Fibroblast of skin of abdomen (primary cell): ENCODE results near the gene GPR39.

ENCODE experiments used
- DNase-seq: peaks from one replicate; pipeline ENCODE4 v3.0.0-alpha.2; 2013

The GPR39 gene

DNA sequence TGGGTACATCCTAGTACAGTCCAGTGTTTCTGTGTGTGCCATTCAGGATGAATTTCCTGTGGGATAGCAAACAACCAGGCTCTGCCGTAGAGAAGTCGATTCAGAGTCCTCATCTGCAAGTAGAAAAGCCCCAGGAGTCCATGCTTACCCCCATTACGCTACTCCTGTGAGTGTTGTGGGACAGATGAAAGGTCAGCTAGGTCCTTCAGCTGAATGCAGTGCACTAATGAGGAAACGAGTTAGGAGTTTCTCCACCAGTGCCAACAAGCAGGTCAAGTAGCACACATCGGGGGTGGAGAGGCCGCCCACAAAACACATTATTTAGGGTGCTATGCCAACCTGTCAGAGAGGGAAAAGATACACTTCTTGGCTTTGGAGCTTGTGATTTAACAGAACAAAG is 2.5 kb upstream of the GPR39 start:
- no peak for DNase-seq

DNA sequence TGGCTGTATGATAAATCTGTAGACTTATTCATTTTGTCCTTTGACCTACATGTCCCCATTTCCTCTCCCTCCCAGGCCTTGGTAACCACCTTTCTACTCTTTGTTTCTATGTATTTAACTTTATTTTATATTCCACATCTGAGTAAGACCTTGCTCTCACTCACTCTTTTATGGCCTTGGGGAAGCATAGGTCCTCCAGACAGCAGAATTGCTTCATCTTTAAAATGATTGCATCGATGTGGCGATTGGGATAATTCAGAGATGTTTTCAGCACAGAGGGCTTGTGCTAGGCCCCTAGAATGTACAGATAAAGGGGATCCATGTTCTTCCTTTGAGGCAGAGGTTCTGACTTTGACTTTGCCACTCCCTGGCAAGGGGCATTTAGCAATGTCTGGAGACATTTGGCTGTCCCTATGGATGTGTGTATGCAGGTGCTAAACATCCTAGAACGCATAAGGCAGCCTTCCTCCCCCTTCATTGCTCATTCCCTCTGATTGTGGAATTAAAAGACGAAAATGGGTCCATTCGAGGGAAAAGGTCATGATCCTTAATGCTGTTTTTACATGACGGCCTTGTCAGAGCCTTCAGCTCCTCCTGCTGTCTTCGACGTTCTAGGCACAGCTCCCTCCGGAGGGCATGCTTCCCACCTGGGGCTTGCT is 1.2 kb upstream of the GPR39 start:
- peak; percentile 46 for DNase-seq

DNA sequence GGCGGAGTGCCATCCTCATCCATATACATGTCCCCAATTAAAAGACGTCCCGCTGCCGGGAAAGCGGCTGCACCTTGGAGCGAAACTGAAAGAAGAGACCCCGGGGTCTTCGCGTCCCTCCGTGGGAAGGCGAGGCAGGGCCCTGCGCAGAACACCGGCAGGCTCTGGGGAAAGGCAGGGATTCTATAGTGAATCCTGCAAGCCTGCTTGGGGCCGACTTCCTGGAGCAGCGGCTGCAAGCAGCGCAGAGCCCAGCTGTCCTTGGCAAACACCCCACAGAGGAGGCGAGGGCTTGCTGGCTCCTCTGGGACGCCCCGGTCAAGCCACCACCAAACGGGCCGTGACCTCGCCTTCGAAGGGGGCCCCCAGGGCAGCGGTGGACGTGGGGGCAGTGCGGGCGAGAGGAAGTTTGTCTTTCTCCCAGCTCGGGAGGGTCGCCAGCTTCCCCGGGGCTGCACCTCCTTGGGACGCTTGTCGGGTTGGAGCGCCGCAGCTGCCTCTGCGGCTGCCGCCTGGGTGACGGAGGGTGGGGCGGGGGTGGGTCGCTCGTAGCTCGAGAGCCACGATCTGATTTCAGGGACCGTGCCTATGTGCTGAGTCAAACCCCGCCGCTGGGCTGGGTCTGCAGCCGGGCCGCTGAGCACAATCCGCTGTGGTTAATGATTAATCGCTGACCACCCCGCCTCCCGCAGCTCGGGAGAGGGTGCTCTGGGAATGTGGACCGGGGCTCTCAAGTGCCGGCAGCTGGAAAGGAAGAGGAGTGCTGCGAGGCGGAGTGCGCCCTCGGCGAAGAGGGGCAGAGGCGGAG is 486 bp upstream of the GPR39 start:
- peak; percentile 98 for DNase-seq

DNA sequence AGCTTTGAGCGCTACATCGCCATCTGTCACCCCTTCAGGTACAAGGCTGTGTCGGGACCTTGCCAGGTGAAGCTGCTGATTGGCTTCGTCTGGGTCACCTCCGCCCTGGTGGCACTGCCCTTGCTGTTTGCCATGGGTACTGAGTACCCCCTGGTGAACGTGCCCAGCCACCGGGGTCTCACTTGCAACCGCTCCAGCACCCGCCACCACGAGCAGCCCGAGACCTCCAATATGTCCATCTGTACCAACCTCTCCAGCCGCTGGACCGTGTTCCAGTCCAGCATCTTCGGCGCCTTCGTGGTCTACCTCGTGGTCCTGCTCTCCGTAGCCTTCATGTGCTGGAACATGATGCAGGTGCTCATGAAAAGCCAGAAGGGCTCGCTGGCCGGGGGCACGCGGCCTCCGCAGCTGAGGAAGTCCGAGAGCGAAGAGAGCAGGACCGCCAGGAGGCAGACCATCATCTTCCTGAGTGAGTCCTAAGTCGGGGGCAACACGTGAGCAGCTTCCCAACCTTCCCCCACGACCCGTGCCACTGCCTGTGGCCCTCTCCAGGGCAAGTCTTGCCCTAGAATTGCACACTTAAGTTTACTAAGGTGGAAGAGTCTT is 928 bp downstream of the GPR39 start:
- no peak for DNase-seq

DNA sequence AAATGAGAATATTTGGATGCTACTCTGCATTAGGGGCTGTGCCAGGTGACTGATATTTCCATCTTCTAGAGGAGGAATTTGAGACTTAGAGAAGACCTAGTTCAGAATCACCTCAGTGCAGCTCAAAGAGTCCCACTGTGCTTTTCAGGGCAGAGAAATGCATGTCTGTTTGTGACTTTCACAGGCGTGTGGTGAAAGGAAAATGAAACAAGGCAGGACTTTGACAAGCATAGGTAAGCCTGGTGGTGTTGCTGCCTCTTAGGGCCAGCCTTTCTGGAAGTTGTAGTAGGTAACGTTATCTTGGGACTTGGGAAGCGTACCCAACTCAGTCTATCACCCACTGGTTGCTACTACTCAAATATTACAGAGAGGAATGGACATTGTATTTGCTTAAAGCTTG is 2.6 kb downstream of the GPR39 start:
- no peak for DNase-seq

DNA sequence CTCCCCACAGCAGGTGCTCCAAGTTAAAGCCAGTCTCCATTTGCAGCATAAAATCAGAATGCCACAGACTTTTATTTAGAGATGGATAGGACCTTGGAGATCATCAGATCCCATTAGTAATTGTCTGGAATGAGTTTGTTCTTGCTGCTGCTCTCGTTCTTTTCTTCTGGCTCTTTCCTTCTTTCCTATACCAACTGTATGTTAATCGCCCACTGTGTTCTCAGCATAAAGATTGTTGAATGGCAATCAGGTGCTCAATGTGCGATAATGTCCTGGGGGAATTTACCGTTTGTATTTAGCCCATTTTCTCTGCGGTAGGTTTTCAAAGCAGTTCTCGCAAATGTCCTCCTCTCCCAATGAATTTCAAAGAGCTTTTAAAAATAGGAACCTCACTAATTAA is 3.3 kb downstream of the GPR39 start:
- no peak for DNase-seq

DNA sequence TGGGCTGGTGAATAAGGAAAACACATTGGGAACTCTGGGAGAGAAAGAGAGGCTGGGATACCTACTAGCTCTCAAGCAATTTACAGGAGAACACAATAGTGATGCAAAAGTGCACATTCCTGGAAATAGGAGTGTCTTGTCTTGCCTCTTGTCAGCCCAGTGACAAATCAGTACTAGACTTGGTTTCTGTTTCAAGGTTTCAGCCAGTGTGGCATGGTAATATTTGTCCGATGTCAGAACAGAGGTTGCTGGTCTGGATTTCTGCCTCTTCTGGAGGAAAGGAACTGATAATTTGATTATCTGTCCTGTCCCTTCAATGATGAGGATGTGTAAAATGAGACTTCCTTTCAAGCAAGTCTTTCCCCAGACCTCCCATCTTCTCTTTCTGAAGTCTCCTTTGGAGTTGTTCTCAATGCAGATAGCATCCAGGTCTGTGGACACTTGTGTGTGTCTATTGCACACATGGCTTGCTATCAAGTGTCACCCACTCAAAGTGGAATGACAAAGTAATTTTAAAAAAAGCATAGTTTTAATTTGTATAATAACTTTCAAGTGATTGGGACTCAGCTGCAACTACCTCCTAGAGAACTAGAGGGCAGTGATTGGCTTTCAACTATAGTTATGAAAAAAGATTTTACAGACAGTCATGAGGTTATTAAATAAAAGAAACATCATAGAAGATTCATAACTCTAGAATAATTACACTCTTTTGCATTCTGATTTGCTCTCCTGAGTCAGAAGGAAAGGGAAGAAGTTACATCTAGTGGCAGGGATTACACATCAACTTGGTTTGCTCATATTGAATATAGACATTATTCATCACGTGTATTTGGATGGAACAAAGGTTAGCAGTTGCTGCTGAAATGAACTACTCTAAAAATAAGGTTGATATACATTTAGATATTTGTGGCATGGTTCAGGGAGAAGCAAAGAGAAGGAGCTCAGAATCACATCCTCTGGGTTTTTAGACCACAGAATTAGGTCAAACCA is 4.5 kb downstream of the GPR39 start:
- DNase-seq, result no peak

DNA sequence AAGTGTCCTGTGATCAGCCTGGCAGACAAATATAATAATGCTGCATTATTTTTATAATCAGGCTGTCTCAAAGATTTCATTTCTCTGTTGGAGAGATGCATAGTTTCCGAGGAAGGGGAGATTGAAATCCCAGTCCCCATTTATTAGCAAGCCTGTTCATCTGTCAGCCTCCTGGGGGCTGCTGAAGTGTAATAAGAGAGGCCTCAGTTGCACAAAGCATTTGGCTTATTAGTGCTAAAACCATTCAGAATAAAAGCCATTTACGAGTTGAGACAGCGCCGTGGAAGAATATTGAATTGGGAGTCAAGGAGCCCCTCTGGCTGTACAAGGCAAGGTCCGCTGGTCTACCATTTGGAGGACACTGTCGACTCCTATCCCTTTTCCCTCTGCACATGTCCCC is 6.1 kb downstream of the GPR39 start:
- DNase-seq, result no peak

DNA sequence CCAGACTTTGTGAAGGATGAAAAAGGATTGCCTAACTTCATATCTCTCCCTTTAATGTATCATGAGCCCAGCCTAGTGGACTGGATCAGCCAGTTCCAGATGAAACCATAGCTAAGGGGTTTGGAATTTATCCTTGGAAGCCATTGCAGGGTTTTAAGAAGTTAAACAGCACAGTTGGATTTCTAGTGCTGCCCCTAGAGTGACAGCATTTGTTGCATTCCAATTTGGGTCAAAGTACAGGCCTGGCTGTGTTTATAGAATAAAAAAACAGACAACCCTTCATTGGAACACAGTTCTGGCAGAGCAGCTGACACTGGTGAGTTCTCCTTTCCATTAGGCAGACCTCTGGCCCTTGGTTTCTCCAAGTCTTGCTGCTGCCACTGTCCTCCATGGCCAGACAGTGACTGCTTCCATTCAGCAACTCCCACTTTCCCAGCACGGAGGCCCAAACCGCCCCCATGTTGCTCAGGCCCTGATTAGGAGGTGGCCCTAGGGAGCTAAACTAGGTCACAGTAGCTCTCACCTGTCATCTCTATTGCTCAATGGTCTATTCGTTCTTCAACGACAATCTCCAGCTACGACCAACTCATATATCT is 8.0 kb downstream of the GPR39 start:
- DNase-seq, result peak; percentile 9

DNA sequence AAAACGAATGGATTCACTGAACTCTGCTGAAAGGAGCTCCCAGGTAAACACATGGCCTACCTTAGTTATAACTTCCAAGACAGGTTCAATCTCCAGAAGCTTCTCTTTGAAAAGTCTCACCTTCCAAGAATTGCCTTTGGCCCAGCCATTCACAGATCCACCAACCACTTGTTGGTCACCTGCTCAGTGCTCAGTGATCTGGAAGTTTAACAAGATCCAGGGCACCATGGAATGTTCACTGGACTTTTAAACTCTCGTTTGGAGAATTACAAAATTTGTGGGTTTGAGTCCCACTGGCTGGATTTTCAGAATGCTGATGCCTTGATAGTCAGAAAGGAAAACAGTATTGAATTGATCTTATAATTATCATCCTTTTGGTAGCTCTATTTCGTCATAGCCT is 9.4 kb downstream of the GPR39 start:
- no peak for DNase-seq

DNA sequence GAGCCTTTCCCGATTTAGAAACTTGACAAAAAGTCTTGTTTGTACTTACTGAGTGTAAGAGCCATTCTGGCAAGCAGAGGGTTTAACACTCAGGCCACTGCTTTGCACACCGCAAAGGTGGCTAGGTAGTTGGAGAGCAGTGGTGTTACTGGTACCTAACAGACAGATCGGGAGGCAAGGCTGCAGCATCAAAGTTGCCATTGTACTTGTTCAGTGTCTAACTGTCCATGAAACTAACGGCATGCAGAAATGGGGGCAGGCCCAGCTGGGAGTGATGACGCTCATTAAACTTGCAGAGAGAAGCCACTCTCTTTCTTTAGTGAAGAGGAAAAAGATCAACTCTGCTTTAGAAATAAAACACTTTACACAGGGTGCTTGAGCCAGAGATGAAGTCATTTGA is 10.1 kb downstream of the GPR39 start:
- DNase-seq, result no peak

DNA sequence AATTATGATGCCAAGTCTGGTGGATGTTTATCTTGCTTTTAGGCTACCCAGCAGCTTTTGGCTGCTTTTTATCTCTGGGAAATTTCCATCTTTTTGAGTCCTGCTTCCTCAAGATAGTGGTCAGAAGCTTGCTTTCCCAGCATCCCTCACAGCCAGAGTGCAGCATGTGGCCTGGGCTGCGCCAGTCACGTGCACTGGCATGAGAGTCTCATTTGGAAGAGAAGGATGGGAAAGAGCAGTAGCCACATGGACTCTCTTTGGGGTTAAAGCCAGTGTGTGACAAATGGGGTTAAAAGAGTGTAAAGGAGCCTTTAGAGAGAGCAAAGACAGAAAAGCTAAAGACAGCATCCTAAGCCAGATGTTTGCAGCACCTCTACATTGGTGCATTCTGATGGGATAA is 12.7 kb downstream of the GPR39 start:
- DNase-seq, result no peak

DNA sequence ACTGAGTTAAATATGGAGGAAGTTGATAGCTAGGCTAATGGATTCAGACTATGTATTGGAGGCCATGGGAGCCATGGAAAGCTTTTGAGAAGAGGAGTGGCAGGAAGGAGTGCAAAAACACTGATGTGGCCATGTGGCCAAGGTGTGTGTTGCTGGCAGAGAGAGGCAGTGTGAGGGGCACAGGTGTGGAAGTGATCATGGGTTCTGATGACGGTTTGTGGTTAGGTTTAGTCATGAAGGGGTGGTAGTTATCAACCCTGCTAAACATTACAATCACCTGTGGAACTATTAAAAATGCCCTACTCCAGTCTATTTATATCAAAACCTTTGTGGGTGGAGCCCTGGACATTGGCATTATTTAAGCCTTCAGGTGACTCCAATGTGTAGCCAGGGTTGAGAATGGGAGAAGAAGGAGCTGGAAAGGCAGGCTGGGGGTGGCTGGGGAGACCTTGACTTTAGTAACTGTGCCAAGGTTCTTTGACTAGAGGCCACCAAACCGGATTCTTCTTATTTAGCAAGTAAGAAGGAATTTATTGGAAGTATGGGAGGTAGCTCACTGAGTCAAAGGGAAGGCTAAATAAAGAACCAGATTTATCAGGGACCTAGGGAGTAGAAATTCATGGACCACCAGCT is 13.5 kb downstream of the GPR39 start:
- no peak for DNase-seq

DNA sequence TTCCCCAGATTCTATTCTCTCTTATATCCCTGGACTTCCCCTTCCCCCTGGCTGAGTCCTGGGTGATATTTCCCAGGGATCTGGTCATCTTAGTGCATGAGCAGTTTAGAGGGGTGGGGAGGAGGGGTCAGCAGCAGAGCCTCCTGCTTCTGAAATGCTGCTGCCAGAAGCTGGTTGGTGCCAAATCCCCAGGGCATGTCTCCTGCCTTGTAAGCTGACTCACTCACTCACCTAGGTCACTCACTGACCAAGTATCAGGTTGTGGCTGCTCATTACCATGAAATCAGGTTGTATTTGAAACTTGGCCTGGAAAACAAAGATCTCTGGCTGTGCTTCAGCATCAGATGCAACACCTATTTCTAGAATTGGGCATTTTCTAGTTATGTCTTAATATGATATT is 14.3 kb downstream of the GPR39 start:
- DNase-seq, result no peak

DNA sequence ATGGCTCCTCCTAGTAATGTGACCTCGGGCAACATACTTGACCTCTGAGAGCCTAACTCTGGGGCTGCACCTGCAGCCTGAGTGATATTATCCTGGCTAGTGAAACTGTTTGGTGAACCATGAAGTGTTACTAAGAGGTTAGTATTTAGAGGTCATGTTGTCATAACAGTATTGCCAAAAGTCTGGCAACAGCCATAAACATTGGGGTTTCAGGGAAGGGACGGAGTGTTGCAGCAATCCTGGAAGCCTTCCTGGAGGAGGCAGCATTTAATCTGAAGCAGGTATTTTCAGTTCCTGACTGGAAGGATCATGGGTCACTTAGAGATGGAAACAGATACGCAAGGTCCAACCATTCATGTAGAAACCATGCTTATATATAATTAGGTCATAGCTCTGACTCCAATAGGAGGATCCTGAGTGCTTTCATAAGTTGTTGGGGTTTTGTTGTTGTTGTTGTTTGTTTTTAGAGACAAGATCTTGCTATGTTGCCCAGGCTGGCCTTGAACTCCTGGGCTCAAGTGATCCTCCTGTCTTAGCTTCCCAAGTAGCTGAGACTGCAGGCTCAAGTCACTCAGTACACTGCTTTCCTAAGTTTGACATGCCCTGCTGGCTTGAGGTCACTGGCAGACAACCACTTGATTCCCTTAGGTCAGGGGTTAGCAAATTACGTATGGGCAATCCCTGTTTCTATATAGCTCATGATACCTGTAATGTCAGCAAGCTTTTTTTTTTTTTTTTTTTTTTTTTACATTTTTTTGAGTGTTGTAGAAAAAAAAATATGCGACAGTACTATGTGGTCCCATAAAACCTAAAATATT is 21.5 kb downstream of the GPR39 start:
- DNase-seq, result no peak

DNA sequence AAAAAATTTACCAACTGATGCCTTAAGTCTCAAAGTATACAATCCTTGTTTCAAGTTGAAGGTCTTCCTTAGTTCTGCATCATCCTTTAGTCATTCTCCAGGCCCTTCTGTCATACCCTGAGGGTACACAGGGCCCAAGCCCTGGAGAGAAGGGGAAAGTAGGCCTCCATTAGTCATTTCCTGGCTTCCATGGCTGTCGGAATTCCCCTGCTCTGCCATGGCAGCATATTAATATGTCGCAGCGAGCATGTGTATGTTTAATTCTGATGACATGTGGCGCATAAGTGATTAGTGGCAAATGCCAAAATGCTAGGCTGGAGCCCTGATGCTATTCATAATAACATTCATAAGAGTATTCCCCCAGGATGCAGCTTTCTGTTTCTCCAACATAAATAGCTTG is 22.1 kb downstream of the GPR39 start:
- DNase-seq, result peak; percentile 89

DNA sequence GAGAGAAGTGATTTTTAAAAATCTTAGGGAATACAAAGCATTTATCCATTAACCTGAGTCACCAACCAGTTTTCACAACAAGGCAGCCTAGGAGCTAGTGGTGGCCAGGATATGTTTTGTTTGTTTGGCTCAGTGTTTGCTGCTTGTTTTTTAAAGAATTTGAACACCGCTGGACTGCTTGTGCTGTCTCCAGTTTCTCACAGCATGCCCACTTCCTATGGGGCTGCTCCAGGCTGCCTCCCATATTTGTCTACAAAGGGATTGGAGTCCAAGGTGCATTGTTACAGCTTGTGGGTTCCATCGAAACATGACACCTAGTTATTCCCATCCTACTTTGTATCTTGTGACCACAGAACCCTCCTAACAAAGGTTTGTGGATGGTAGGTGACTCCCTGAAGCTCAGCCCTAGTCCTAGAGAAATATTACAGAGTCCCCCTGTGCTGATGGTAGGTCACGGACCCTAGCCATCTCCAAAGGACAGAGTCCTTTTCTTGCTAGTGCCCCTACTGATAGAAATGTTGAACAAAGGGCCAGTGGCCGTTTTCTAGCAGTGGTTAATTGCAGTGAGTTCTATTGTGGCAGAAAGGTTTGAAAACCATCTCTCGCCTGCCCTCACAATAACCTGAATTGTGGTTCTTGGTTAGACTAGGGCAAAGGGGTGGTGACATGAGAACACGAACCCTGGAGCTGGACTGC is 23.2 kb downstream of the GPR39 start:
- no peak for DNase-seq

DNA sequence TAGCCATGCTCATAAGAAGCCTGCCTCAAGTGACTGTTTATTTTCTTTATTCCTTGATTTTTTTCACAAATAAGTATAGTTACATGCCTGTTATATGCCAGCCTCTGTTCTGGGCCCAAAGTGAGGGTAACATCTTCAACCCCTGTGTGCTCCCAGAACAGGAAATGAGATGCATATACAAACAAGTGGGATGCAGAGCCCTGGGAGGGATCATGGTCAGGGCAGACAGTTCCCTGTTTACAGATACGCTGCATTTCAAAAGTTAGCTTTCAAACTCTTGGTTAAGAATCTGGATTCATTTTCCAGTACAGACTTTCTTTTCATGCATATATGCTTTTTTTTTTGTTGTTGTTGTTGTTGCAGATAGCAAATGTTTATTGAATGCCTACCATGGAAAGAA is 24.4 kb downstream of the GPR39 start:
- no peak for DNase-seq

DNA sequence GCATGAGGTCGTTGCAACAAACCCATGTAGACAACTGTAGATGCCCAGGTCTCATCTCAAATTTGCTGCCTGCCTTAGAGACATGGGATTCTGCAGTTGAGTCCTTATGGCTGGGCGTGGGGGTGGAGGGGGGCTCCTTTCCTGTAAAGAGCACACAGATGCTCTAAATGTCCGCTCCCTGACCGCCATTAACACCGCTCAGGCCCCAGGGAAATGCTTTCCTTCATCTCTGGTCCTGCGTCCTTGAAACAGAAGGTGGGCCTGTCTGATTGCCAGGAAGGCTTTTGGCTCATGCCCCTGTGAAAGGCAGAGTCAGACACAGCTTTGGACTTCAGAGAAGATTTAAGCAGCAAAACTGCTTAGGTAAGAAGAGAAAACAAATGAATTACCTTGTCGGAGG is 25.7 kb downstream of the GPR39 start:
- DNase-seq, result no peak

DNA sequence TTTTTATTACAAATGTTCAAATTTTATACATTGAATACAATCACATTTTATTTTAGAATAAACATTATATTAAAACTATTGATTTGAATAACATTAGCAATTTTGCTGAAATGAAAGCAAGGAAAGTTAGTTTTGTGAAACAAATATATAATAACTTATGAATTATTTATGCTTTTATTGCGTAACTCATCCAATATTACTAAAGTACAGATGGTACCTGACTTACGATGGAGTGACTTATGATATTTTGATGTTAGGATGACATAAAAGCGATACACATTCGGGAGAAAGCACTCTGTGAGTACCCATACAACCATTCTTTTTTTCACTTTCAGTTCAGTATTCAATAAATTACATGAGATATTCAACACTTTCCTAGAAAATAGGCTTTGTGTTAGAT is 26.5 kb downstream of the GPR39 start:
- DNase-seq, result no peak
